ENCODE results near the gene PCSK2.

DNA sequence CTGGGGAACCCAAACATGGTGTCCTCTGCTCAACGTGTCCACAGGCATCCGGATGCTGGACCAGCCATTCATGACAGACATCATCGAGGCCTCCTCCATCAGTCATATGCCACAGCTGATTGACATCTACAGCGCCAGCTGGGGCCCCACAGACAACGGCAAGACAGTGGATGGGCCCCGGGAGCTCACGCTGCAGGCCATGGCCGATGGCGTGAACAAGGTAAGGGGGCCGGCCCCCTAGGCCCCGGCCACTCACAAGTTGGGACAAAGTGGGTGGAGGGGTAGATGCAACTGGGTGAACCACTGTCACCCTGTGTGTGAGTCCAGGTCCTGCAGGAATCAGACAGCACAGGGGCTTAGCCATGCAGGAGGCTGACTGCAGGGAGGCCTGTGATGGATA lies 209.8 kb downstream of the PCSK2 start:
- no peak for TF ChIP-seq CTCF (IDR thresholded peaks at IDR 0.05; ENCODE audit: low read length)
- no peak for TF ChIP-seq EZH2phosphoT487 (IDR thresholded peaks at IDR 0.05; ENCODE audit: low read length)
